GM12865 (cell line): ENCODE measurements around the gene TMC2.

Source experiments
- DNase-seq: peaks from one replicate; pipeline ENCODE4 v3.0.0; 2010; ENCODE audit warnings: low read depth
- H3K4me3 ChIP-seq: 2 replicates; pipeline ENCODE4 v1.5.1; 2011; ENCODE audit warnings: mild to moderate bottlenecking, low read depth, low read length, control low read depth
- TF ChIP-seq, protein P1 (sequence below): IDR thresholded peaks from 2 replicates; pipeline ENCODE4 v1.5.1; 2011; ENCODE audit warnings: low read length, control low read depth, low read depth, inconsistent platforms; ENCODE audit not compliant: insufficient read depth; ENCODE audit errors: missing control alignments

The TMC2 gene

DNA sequence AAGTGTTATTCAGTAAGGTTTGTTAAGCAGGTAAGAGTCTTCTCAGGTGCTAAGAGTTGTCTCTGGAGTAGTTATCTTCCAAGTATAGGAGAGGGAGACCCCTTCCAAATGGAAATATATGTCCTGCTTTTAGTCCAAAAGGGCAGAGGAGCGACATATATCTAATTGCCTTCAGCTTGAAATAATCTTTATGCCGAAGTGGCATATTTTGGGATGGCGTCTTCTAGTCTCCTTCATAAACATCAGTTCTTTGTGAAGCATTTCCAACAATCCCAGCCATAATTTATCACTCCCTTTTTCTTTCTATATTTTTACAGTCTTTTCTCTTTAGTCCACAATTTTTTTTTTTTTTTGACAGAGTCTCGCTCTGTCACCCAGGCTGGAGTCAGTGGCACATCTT lies 6.0 kb downstream of the TMC2 start:
- no peak for DNase-seq
- no peak overlapping the region for H3K4me3 ChIP-seq
- TF ChIP-seq, protein P1, sequence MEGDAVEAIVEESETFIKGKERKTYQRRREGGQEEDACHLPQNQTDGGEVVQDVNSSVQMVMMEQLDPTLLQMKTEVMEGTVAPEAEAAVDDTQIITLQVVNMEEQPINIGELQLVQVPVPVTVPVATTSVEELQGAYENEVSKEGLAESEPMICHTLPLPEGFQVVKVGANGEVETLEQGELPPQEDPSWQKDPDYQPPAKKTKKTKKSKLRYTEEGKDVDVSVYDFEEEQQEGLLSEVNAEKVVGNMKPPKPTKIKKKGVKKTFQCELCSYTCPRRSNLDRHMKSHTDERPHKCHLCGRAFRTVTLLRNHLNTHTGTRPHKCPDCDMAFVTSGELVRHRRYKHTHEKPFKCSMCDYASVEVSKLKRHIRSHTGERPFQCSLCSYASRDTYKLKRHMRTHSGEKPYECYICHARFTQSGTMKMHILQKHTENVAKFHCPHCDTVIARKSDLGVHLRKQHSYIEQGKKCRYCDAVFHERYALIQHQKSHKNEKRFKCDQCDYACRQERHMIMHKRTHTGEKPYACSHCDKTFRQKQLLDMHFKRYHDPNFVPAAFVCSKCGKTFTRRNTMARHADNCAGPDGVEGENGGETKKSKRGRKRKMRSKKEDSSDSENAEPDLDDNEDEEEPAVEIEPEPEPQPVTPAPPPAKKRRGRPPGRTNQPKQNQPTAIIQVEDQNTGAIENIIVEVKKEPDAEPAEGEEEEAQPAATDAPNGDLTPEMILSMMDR: no peak

DNA sequence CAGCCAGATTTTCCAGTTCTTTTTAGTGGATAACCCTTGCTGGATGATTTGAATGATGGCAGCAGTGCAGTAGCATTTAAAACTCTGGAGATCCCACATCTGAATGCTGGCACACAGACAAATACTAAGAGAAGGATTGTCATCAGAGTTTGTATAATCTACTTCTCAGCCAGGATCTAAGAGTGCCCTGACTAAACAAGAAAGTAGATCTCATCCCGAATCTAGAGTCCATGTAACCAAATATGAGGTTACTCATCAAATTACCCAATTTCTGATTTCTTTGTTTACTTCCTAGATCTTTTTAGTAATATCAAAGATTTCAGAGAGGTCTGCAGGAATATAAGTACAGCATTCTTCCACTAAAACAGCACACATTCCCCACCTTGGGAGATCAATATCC lies 7.8 kb downstream of the TMC2 start:
- TF ChIP-seq, protein P1: no peak
- no peak overlapping the region for H3K4me3 ChIP-seq
- no peak for DNase-seq

DNA sequence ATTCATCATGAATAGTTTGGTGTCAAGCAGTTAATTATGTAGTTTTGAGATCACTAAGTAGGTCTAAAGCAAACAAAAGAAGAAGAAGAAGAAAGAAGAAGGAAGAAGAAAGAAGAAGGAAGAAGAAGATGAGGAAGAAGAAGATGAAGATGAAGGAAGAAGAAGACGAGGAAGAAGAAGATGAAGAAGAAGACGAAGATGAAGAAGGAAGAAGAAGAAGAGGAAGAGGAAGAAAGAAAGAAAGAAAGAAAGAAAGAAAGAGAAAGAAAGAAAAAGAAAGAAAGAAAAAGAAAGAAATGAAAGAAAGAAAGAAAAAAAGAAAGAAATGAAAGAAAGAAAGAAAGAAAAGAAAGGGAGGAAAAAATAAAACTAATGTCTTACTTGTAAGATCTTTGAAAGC lies 9.2 kb downstream of the TMC2 start:
- H3K4me3 ChIP-seq: no peak overlapping the region
- DNase-seq: no peak
- TF ChIP-seq, protein P1: no peak

DNA sequence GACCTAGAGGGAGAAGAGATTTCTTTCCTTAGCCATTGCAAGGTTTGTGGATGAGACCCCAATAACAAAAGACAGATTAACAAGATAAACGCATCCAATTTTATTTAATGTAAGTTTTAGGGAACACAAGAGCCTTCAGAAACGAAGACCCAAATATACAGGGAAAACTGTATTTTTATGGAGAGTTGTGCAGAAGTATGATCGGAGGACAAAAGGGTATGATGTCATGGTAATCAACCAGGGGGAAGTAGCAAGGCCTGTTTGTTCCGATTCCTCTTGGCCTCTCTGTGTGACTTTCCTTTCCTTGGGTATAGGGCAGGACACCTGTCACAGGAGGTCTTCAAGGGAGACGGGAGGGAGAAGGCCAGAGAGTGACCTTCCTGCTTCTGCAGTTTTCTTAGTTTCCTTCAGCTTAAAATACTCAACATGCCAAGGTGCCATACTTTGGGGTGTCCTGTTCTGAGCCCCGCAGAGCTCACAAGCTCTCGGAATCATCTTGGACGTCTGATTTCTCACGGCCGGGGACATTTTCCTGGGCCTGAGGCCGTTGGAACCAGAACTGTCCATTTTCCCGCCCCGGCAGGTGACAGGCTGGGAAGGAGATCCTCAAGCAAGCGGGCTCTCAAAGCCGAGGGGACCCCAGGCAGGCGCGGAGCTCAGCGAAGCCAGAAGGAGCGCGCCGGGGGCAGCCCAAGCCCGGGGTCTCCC lies 21.7 kb downstream of the TMC2 start:
- no peak for DNase-seq
- TF ChIP-seq, protein P1: no peak
- H3K4me3 ChIP-seq: no peak overlapping the region

DNA sequence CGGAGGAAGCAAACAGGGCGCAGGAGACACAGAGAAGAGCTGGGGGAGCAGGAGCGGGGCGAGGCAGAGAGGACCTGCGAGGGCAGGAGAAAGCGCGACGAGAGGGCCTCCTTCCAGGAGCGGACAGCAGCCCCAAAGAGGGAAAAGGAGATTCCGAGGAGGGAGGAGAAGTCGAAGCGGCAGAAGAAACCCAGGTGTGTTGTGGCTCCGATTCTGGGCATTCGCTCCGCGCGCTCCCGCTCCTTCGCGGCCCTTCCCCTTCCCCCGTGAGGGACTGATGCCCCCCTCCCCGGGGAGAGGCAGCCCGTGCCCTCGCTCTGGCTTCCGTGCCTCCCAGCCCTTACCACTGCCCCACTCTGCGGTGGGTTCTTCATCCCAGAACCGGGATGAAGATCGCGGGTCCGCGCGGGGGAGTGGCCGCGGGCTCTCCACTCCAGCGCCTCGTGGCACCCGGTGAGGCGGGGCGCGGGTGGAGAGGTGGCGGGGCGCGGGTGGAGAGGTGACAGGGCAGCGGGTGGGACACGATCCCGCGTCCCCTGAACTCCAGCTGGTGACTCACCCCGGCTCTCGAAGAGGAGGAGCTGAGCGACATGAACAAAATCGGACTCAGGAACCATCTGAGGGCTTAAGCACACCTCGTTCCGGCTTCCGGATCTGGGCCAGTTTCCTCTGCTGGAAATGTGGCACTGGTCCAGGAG lies 22.4 kb downstream of the TMC2 start:
- H3K4me3 ChIP-seq: no peak overlapping the region

DNA sequence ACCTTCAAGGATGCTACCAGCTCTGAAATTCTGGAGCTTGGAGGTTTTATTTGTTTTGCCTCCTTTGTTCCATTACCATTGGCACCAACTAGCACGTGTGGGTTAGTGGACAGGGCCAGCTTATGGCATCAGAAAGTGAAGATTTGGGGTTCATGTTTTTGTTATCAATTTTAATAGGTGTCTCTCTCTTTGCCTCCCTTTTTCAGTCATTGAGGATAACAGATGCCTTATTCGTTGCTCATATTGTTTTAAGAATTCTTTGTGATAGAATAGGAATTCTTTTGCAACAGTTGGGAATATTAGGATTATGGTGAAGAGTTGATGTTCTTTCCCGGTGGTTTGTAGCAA lies 22.9 kb downstream of the TMC2 start:
- no peak for DNase-seq
- TF ChIP-seq, protein P1: no peak
- H3K4me3 ChIP-seq: no peak overlapping the region

More for the DNA sequence above, 22.4 kb downstream of the TMC2 start:
- TF ChIP-seq, protein P1: no peak
- DNase-seq: no peak
